ENCODE results near the gene KMT2E. TPM values are rescaled to one million over a fixed set of nuclear protein-coding genes. Genes with fewer than 3 reads are reported as not detected.

The KMT2E gene
- total and polyA plus RNA-seq, 2 donors (not counting 1 experiment from before 2014, with no cell fraction given): 32.4 to 328 TPM

GRCh38 chr7:105017657-105018365, 3.8 kb downstream of the KMT2E start:
- no CpG with 5 or more reads among the region's 4 CpGs for WGBS (ENCODE audit: insufficient coverage)
- DNase-seq (no peak), ATAC-seq (ENCODE audit: low read depth) (no peak)
- H2AFZ ChIP-seq (ENCODE audit: insufficient read depth, low read depth, low read length, poor library complexity, severe bottlenecking): no peak overlapping the region
- ChIA-PET POLR2A (interaction anchor here (0.5 to 1.0 kb wide), 2 partner anchors 35 to 42 kb away, joined by 3 read pairs; no protein-coding TSS in a partner anchor), CTCF (interaction anchor here (0.9 to 16.1 kb wide), 9 partner anchors 11 to 99 kb away, joined by 3 to 282 read pairs (median 4); no protein-coding TSS in a partner anchor)
- peaks cover 25% of the 10 kb centered on the region for H4K20me1 ChIP-seq (ENCODE audit: control insufficient read depth, insufficient read depth, low read length, poor library complexity, severe bottlenecking)
- H3K27me3 ChIP-seq (replicated peaks in 1 of 4; ENCODE audit: control extremely low read depth in 1 of 4, control insufficient read depth in 3 of 4, insufficient read depth in 4 of 4, low read length in 3 of 4): no peaks in the 10 kb centered on the region
- Mint-ChIP-seq H3K27me3 (no peaks in the 10 kb centered on the region), H3K9me3 (ENCODE audit: insufficient read depth) (no peaks in the 10 kb centered on the region), H3K4me1 (peaks cover 56% of the 10 kb centered on the region), H3K27ac (peak overlapping the region; percentile 67), H3K4me3 (peak overlapping the region; percentile 99)
- peak overlapping the region in 4 of 5 experiments; percentile 13 to 97 (median 33) for H3K4me3 ChIP-seq (ENCODE audit: control extremely low read depth in 1 of 5, extremely low read depth in 1 of 5, insufficient read depth in 1 of 5, low read depth in 2 of 5, low read length in 4 of 5)
- H3K79me2 ChIP-seq (ENCODE audit: control insufficient read depth, insufficient read depth, low read length): peaks cover 97% of the 10 kb centered on the region
- no peaks in the 10 kb centered on the region for H3K9me3 ChIP-seq (ENCODE audit: control extremely low read depth in 1 of 3, control insufficient read depth in 2 of 3, insufficient read depth in 1 of 3, low read length in 2 of 3)
- peak overlapping the region; percentile 82 for H3K4me2 ChIP-seq (replicated peaks; ENCODE audit: low read depth, low read length, poor library complexity, severe bottlenecking)
- H3K4me1 ChIP-seq (ENCODE audit: control insufficient read depth in 2 of 2, insufficient read depth in 2 of 2, low read length in 2 of 2): peaks cover 32 to 61% of the 10 kb centered on the region in 2 donors
- H3K36me3 ChIP-seq (replicated peaks in 1 of 2; ENCODE audit: control extremely low read depth in 1 of 2, control insufficient read depth in 1 of 2, extremely low read depth in 1 of 2, insufficient read depth in 2 of 2, low read length in 1 of 2): peaks cover 0 to under 1% of the 10 kb centered on the region in 2 experiments
- TF ChIP-seq EZH2 (IDR thresholded peaks at IDR 0.05; ENCODE audit: borderline replicate concordance, insufficient read depth, low read depth, low read length, poor library complexity, severe bottlenecking): no peak
- no peak for TF ChIP-seq CTCF (IDR thresholded peaks at IDR 0.05)
- peak overlapping the region; percentile 100 for H3K9ac ChIP-seq (ENCODE audit: low read length)
- peak overlapping the region in 1 of 2 donors; percentile 100 for H3K27ac ChIP-seq (ENCODE audit: low read length in 2 of 2)
- intact Hi-C loops (cut with micrococcal nuclease): loop anchor here (1.0 to 10.0 kb wide), 3 partner anchors 8 to 1097 kb away; partner anchors contain the start of genes PUS7 and SYPL1

- ATAC-seq (ENCODE audit: low read depth): no peak
- peaks cover 44 to 71% of the 10 kb centered on the region in 2 donors for H3K4me1 ChIP-seq (ENCODE audit: control insufficient read depth in 2 of 2, insufficient read depth in 2 of 2, low read length in 2 of 2)
These were observed 5.3 kb downstream of the KMT2E start for GRCh38 chr7:105019269-105019668.

More at GRCh38 chr7:105019269-105019668, 5.3 kb downstream of the KMT2E start:
- H3K4me2 ChIP-seq (replicated peaks; ENCODE audit: low read depth, low read length, poor library complexity, severe bottlenecking): peak overlapping the region; percentile 49
- Mint-ChIP-seq H3K9me3 (ENCODE audit: insufficient read depth) (no peaks in the 10 kb centered on the region), H3K4me3 (peak overlapping the region; percentile 46), H3K4me1 (peaks cover 63% of the 10 kb centered on the region), H3K27me3 (no peaks in the 10 kb centered on the region), H3K27ac (peak overlapping the region; percentile 10)
- H3K4me3 ChIP-seq (ENCODE audit: control extremely low read depth in 1 of 5, extremely low read depth in 1 of 5, insufficient read depth in 1 of 5, low read depth in 2 of 5, low read length in 4 of 5): peak overlapping the region in 1 of 5 experiments; percentile 21
- intact Hi-C loops (cut with micrococcal nuclease): loop anchor here (5.0 to 10.0 kb wide), 2 partner anchors 503 to 1096 kb away; partner anchors contain the start of genes PUS7 and SYPL1
- ChIA-PET POLR2A (no interaction called here), CTCF (interaction anchor here (0.9 to 16.1 kb wide), 3 partner anchors 24 to 96 kb away, joined by 3 to 282 read pairs (median 8); no protein-coding TSS in a partner anchor)
- no peak overlapping the region for H3K9ac ChIP-seq (ENCODE audit: low read length)
- no peak overlapping the region for H2AFZ ChIP-seq (ENCODE audit: insufficient read depth, low read depth, low read length, poor library complexity, severe bottlenecking)
- H3K9me3 ChIP-seq (ENCODE audit: control extremely low read depth in 1 of 3, control insufficient read depth in 2 of 3, insufficient read depth in 1 of 3, low read length in 2 of 3): no peaks in the 10 kb centered on the region
- TF ChIP-seq CTCF (IDR thresholded peaks at IDR 0.05) (no peak), EZH2 (IDR thresholded peaks at IDR 0.05; ENCODE audit: borderline replicate concordance, insufficient read depth, low read depth, low read length, poor library complexity, severe bottlenecking) (no peak)
- H4K20me1 ChIP-seq (ENCODE audit: control insufficient read depth, insufficient read depth, low read length, poor library complexity, severe bottlenecking): peaks cover 32% of the 10 kb centered on the region
- no peak for DNase-seq
- WGBS (ENCODE audit: insufficient coverage): no CpG with 5 or more reads among the region's 3 CpGs
- no peaks in the 10 kb centered on the region for H3K27me3 ChIP-seq (replicated peaks in 1 of 4; ENCODE audit: control extremely low read depth in 1 of 4, control insufficient read depth in 3 of 4, insufficient read depth in 4 of 4, low read length in 3 of 4)
- no peak overlapping the region for H3K27ac ChIP-seq (ENCODE audit: low read length in 2 of 2)
- H3K79me2 ChIP-seq (ENCODE audit: control insufficient read depth, insufficient read depth, low read length): peaks cover 100% of the 10 kb centered on the region
- peaks cover 0 to 1% of the 10 kb centered on the region in 2 experiments for H3K36me3 ChIP-seq (replicated peaks in 1 of 2; ENCODE audit: control extremely low read depth in 1 of 2, control insufficient read depth in 1 of 2, extremely low read depth in 1 of 2, insufficient read depth in 2 of 2, low read length in 1 of 2)
